ENCODE results near the gene HNMT. TPM values are rescaled to one million over a fixed set of nuclear protein-coding genes. Genes with fewer than 3 reads are reported as not detected.
"Not testable (repeated sequence)": the region's sequence is repeated elsewhere in the genome, so short reads cannot be mapped to it uniquely, and the experiment has no call there.

The HNMT gene
- total RNA-seq, 1 donor from 2014 or later = 4.6 TPM

DNA sequence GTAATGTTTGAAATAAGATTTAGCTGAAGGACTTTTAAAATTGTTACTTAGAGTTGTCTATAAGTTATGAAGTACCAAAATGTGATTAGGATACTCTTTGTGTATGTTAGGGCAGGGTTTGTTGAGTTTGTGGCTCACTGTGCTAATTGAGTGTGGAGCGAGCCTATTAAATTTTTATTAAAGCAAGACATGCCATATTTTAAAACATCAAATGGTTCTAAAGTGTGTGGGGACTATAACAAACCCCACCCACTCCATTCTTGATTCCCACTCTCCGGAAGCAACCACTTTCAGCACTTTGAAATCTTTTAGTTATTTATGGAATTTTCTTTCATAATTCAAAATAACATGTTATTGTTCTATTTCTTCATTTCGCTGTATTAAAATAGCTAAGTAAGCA is 1.8 kb downstream of the HNMT start:
- Mint-ChIP-seq H3K9me3 (ENCODE audit: unreplicated experiment) (no peaks in the 10 kb centered on the region), H3K4me3 (ENCODE audit: unreplicated experiment) (no peak overlapping the region), H3K36me3 (ENCODE audit: low read depth, unreplicated experiment) (no peaks in the 10 kb centered on the region), H3K4me1 (ENCODE audit: unreplicated experiment) (peaks cover 22% of the 10 kb centered on the region), H3K27ac (ENCODE audit: unreplicated experiment) (no peak overlapping the region), H3K27me3 (ENCODE audit: unreplicated experiment) (peaks cover 2% of the 10 kb centered on the region)
- no peak for DNase-seq (ENCODE audit: low spot score)
- TF ChIP-seq, protein P1, sequence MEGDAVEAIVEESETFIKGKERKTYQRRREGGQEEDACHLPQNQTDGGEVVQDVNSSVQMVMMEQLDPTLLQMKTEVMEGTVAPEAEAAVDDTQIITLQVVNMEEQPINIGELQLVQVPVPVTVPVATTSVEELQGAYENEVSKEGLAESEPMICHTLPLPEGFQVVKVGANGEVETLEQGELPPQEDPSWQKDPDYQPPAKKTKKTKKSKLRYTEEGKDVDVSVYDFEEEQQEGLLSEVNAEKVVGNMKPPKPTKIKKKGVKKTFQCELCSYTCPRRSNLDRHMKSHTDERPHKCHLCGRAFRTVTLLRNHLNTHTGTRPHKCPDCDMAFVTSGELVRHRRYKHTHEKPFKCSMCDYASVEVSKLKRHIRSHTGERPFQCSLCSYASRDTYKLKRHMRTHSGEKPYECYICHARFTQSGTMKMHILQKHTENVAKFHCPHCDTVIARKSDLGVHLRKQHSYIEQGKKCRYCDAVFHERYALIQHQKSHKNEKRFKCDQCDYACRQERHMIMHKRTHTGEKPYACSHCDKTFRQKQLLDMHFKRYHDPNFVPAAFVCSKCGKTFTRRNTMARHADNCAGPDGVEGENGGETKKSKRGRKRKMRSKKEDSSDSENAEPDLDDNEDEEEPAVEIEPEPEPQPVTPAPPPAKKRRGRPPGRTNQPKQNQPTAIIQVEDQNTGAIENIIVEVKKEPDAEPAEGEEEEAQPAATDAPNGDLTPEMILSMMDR (IDR thresholded peaks at IDR 0.05; ENCODE audit: unreplicated experiment) = no peak

DNA sequence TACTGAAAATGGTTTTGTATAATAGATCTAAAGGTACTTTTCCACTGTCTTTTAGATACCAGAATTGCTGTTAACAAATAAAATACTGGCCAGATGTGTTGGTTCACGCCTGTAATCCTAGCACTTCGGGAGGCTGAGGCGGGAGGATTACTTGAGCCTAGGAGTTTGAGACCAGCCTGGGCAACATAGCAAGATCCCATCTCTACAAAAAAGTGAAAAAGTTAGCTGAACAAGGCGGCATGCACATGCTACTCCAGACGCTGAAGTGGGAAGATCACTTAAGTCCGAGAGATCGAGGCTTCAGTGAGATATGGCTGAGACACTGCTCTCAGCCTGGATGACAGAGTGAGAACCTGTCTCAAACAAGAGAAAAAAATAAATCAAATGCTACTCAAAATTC is 2.8 kb downstream of the HNMT start:
- H3K27ac Mint-ChIP-seq (ENCODE audit: unreplicated experiment) = no peak overlapping the region
- H3K36me3 Mint-ChIP-seq (ENCODE audit: low read depth, unreplicated experiment) = no peaks in the 10 kb centered on the region
- peaks cover 2% of the 10 kb centered on the region for H3K27me3 Mint-ChIP-seq (ENCODE audit: unreplicated experiment)

DNA sequence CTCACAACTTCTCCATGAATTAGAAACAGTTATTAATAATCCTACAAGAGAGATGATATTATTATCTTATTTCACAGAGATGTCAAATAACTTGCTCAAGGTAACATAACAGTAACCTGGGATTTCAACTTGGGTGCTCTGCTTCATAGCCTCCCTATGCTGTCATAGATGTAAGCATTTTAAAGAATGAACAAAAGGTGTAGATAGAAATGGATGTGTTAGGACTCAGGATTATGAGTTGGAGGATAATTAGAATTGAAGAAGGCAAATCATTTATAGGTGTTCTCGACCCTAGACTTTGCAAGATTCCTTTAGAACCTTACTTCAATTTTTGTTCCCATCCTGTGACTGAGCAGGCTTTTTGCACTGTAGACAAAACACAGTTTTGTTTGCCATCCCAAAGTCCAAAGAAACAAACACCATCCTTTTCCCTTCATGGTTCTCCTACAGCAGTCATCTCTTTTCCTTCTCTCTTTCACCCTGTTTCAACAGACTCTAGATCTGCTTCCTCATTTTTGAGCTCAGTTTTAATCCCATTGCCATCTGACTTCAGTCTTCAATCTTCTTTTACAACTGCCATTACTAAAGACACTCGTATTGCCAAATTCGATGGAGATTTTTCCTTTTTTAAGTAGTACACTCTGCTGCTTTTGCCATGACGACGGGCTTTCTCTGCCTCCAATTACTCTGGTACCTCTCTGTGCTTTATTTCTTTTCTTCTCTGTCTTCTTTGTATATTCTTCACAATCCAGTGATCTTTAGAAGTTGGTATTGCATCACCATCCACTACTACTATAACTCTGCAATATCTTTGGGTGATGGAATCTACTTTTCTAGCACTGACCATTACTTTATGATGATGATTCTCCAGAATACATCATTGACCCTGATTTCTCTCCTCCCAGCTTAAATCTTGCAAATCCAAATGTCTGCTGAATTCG is 4.5 kb downstream of the HNMT start:
- H3K4me3 Mint-ChIP-seq (ENCODE audit: unreplicated experiment) = no peak overlapping the region
- TF ChIP-seq, protein P1 (IDR thresholded peaks at IDR 0.05; ENCODE audit: unreplicated experiment) = no peak
- H3K4me1 Mint-ChIP-seq (ENCODE audit: unreplicated experiment) = peaks cover 16% of the 10 kb centered on the region
- peaks cover 2% of the 10 kb centered on the region for H3K27me3 Mint-ChIP-seq (ENCODE audit: unreplicated experiment)
- H3K27ac Mint-ChIP-seq (ENCODE audit: unreplicated experiment) = no peak overlapping the region
- DNase-seq (ENCODE audit: low spot score) = no peak
- no peaks in the 10 kb centered on the region for H3K9me3 Mint-ChIP-seq (ENCODE audit: unreplicated experiment)
- H3K36me3 Mint-ChIP-seq (ENCODE audit: low read depth, unreplicated experiment) = no peaks in the 10 kb centered on the region

More for the DNA sequence above, 2.8 kb downstream of the HNMT start:
- Mint-ChIP-seq H3K9me3 (ENCODE audit: unreplicated experiment) (no peaks in the 10 kb centered on the region), H3K4me3 (ENCODE audit: unreplicated experiment) (no peak overlapping the region), H3K4me1 (ENCODE audit: unreplicated experiment) (peaks cover 22% of the 10 kb centered on the region)
- TF ChIP-seq, protein P1 (IDR thresholded peaks at IDR 0.05; ENCODE audit: unreplicated experiment) = no peak
- no peak for DNase-seq (ENCODE audit: low spot score)

DNA sequence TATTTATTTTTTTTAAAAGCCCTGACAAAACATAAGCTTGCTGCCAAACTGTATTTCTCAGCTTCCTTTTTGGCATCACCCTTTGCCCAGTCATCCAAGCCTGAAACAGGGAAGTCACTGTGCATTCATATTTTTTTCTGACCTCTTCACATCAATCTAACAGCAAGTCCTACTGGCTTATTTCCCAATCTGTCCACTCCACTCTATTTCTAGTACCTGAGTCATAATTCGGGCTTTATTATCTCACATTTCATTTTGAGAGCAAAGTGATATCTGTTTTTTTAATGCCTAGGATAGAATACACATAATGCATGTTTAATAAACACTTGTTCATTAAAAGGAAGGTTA is 5.1 kb downstream of the HNMT start:
- H3K27ac Mint-ChIP-seq (ENCODE audit: unreplicated experiment) = no peak overlapping the region
- no peak for DNase-seq (ENCODE audit: low spot score)
- no peaks in the 10 kb centered on the region for H3K9me3 Mint-ChIP-seq (ENCODE audit: unreplicated experiment)
- TF ChIP-seq, protein P1 (IDR thresholded peaks at IDR 0.05; ENCODE audit: unreplicated experiment) = no peak
- peaks cover 10% of the 10 kb centered on the region for H3K4me1 Mint-ChIP-seq (ENCODE audit: unreplicated experiment)
- H3K36me3 Mint-ChIP-seq (ENCODE audit: low read depth, unreplicated experiment) = no peaks in the 10 kb centered on the region
- H3K4me3 Mint-ChIP-seq (ENCODE audit: unreplicated experiment) = no peak overlapping the region
- peaks cover 2% of the 10 kb centered on the region for H3K27me3 Mint-ChIP-seq (ENCODE audit: unreplicated experiment)

DNA sequence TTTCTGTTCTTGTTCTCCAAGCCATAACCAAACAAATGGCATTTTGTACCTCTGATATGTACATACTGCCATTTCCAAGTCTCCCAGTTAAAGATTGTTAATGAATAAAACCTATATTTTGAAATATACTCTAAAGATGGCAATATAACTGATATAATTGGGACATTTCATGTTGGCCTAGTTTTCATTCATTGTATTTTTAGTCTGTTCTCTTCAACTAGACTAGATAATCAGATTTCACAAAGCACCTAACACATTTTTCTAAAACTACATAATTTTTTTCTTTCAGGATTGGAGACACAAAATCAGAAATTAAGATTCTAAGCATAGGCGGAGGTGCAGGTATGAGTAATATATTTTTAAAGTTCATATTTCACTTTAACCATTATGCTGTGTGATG is 5.6 kb downstream of the HNMT start:
- H3K4me3 Mint-ChIP-seq (ENCODE audit: unreplicated experiment) = no peak overlapping the region
- H3K4me1 Mint-ChIP-seq (ENCODE audit: unreplicated experiment) = peaks cover 6% of the 10 kb centered on the region
- no peak overlapping the region for H3K27ac Mint-ChIP-seq (ENCODE audit: unreplicated experiment)
- no peaks in the 10 kb centered on the region for H3K9me3 Mint-ChIP-seq (ENCODE audit: unreplicated experiment)
- no peak for DNase-seq (ENCODE audit: low spot score)
- no peaks in the 10 kb centered on the region for H3K36me3 Mint-ChIP-seq (ENCODE audit: low read depth, unreplicated experiment)
- no peaks in the 10 kb centered on the region for H3K27me3 Mint-ChIP-seq (ENCODE audit: unreplicated experiment)
- TF ChIP-seq, protein P1 (IDR thresholded peaks at IDR 0.05; ENCODE audit: unreplicated experiment) = no peak

DNA sequence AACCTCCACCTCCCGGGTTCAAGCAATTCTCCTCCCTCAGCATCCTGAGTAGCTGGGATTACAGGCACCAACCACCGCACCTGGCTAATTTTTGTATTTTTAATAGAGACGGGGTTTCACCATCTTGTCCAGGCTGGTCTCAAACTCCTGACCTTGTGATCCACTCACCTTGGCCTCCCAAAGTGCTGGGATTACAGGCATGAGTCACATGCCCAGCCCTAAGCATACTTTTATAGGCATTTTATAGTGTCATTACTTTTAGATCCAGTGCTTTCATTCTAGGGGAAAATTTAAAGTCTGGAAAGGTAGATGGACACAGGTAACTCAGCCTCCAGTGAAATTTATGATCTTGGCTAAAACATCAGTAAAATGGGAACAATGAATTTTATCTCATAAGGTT is 7.0 kb downstream of the HNMT start:
- not testable (repeated sequence) for H3K27me3 Mint-ChIP-seq (ENCODE audit: unreplicated experiment); H3K27ac Mint-ChIP-seq (ENCODE audit: unreplicated experiment); H3K9me3 Mint-ChIP-seq (ENCODE audit: unreplicated experiment); H3K36me3 Mint-ChIP-seq (ENCODE audit: low read depth, unreplicated experiment); H3K4me3 Mint-ChIP-seq (ENCODE audit: unreplicated experiment); DNase-seq (ENCODE audit: low spot score); H3K4me1 Mint-ChIP-seq (ENCODE audit: unreplicated experiment)
